ENCODE data around the gene ICAM5. TPM values are rescaled to one million over a fixed set of nuclear protein-coding genes. Genes with fewer than 3 reads are reported as not detected.

The ICAM5 gene
- total and polyA plus RNA-seq, 9 of the 15 experiments (the other 6 are each of a cell fraction or from before 2014, with no cell fraction given), result 0.10 to 114 (median 13.7) TPM

- peaks cover 4% of the 10 kb centered on the region; the same call in 2 of the 3 replicates for H3K79me2 ChIP-seq (ENCODE audit: control insufficient read depth, insufficient read depth, low read length)
- no peak overlapping the region for H3K4me3 ChIP-seq
- no peaks in the 10 kb centered on the region for H3K27me3 ChIP-seq (ENCODE audit: control insufficient read depth in 2 of 2, insufficient read depth in 2 of 2, low read length in 2 of 2)
- intact Hi-C loops (cut with micrococcal nuclease) (loop anchor here (2.0 kb wide), 1 partner anchor 129 kb away; no protein-coding TSS in a partner anchor), in situ Hi-C loops (cut with MboI) (no loop called here)
- CTCF ChIA-PET (ENCODE audit: low intra/inter-chr PET ratio), result interaction anchor here (0.5 to 5.5 kb wide), 2 partner anchors 131 to 134 kb away, joined by 3 to 72 read pairs; no protein-coding TSS in a partner anchor
- no peaks in the 10 kb centered on the region for H3K9me3 ChIP-seq (replicated peaks; ENCODE audit: control insufficient read depth, insufficient read depth, low read depth, low read length)
- BruUV-seq (replicated peaks), result no TSS peak
- no peak overlapping the region for H3K27ac ChIP-seq (ENCODE audit: extremely low read depth, low read depth, low read length)
- WGBS (ENCODE audit: insufficient coverage, low coverage, missing lambda C conversion rate), result 60% methylated on average over 23 of the region's 32 CpGs
- peaks cover 5 to 34% of the 10 kb centered on the region in 2 experiments; a peak in 3 of 5 replicates for H3K4me1 ChIP-seq (replicated peaks in 1 of 2; ENCODE audit: control insufficient read depth in 2 of 2, insufficient read depth in 2 of 2, low read length in 2 of 2)
- ATAC-seq (peak; percentile 90), FAIRE-seq (peak; percentile 94), DNase-seq (ENCODE audit: extremely low read depth in 1 of 4, low spot score in 3 of 4) (peak; percentile 60 to 94 (median 67))
- POLR2A ChIA-PET, result interaction anchor here (0.5 to 3.4 kb wide), 17 partner anchors 8 to 1233 kb away, joined by 3 to 23 read pairs (median 4); partner anchors contain the start of genes CDC37, DNMT1, ICAM1 and MRPL4
- H3K36me3 ChIP-seq (ENCODE audit: control insufficient read depth, insufficient read depth, low read length), result peaks cover 51% of the 10 kb centered on the region
- no peak overlapping the region for H2AFZ ChIP-seq (ENCODE audit: low read depth, low read length)
- peak overlapping the region in 1 of 2 experiments; percentile 23; a peak in 1 of 4 replicates for H3K9ac ChIP-seq (ENCODE audit: insufficient read depth in 1 of 2, low read depth in 2 of 2, low read length in 2 of 2)
- no peaks in the 10 kb centered on the region; the same call in 1 of the 2 replicates for H4K20me1 ChIP-seq (replicated peaks; ENCODE audit: control insufficient read depth, insufficient read depth, low read length)
- H3K9me1 ChIP-seq (ENCODE audit: control insufficient read depth, insufficient read depth, low read length), result no peaks in the 10 kb centered on the region
- no peak overlapping the region for H3K4me2 ChIP-seq (ENCODE audit: insufficient read depth, low read length)
- no peak for TF ChIP-seq ZBTB12 (CRISPR knock-in tag; IDR thresholded peaks at IDR 0.05)
- peak; percentile 66; the same call in 1 of the 2 replicates for TF ChIP-seq MYNN (IDR thresholded peaks at IDR 0.05)
- no peak for TF ChIP-seq MYNN (CRISPR knock-in tag; IDR thresholded peaks at IDR 0.05)
- TF ChIP-seq ZNF79 (CRISPR knock-in tag; IDR thresholded peaks at IDR 0.05; ENCODE audit: low read depth), result no peak
- TF ChIP-seq ZBTB49 (CRISPR knock-in tag; IDR thresholded peaks at IDR 0.05; ENCODE audit: borderline replicate concordance), result no peak
- no peak for TF ChIP-seq TAF7 (tag; IDR thresholded peaks at IDR 0.05)
- TF ChIP-seq ZNF699 (CRISPR knock-in tag; IDR thresholded peaks at IDR 0.05; ENCODE audit: insufficient replicate concordance), result no peak
- peak; percentile 77 for TF ChIP-seq SMC3 (conservative IDR thresholded peaks at IDR 0.05; ENCODE audit: insufficient read depth, low read depth, low read length)
- peak; percentile 40 for TF ChIP-seq SUPT5H (IDR thresholded peaks at IDR 0.05)
- TF ChIP-seq E2F5 (CRISPR knock-in tag; IDR thresholded peaks at IDR 0.05), result no peak
- TF ChIP-seq MEF2D (tag; conservative IDR thresholded peaks at IDR 0.05; ENCODE audit: low read depth), result no peak
- TF ChIP-seq SAFB2 (IDR thresholded peaks at IDR 0.05; ENCODE audit: borderline replicate concordance, low read depth, low read length, severe bottlenecking), result no peak
- TF ChIP-seq MECOM (CRISPR knock-in tag; IDR thresholded peaks at IDR 0.05), result no peak
- TF ChIP-seq TAF15 (IDR thresholded peaks at IDR 0.05; ENCODE audit: low read depth, low read length), result no peak
- TF ChIP-seq L3MBTL2 (IDR thresholded peaks at IDR 0.05), result no peak
- no peak for TF ChIP-seq HMGN3 (IDR thresholded peaks at IDR 0.05; ENCODE audit: borderline replicate concordance, extremely low read depth, insufficient read length, low read depth, low read length)
- 0 out of 4 replicates have a peak, but pooled peaks of 1 of the 2 experiments have one; percentile 24 for TF ChIP-seq MAZ (CRISPR knock-in tag; conservative IDR thresholded peaks at IDR 0.05 in 1 of 2, IDR thresholded peaks at IDR 0.05 in 1 of 2)
- TF ChIP-seq YBX1 (IDR thresholded peaks at IDR 0.05), result no peak
These were observed 30.4 kb upstream of the ICAM5 start for GRCh38 chr19:10259162-10259905.

Measured in K562 (cell line).